Cardiac fibroblast (primary cell): ENCODE results near the gene ASCC1.
"Not testable (repeated sequence)": the region's sequence is repeated elsewhere in the genome, so short reads cannot be mapped to it uniquely, and the experiment has no call there.

ENCODE experiments used
- DNase-seq, 2 donors: peaks; one replicate each; pipeline versions ENCODE4 v3.0.0 to v3.0.0-alpha.2; 2010; ENCODE audit warnings: low read depth in 2 of 2
- H3K4me3 ChIP-seq, 2 donors: replicated peaks in 1 of 2; 1 replicate in 1 of 2; 2 replicates in 1 of 2; pipeline ENCODE4 v1.5.1; 2011; ENCODE audit warnings: low read depth in 2 of 2, low read length in 2 of 2, mild to moderate bottlenecking in 2 of 2, moderate library complexity in 1 of 2
- TF ChIP-seq, protein P1 (sequence below): IDR thresholded peaks from one replicate; pipeline ENCODE4 v1.5.1; 2011; ENCODE audit warnings: low read depth, mild to moderate bottlenecking, low read length, inconsistent platforms

The ASCC1 gene

GRCh38 chr10:72152286-72152685 lies 63.8 kb downstream of the ASCC1 start:
- no peak overlapping the region for H3K4me3 ChIP-seq
- DNase-seq = no peak
- TF ChIP-seq, protein P1, sequence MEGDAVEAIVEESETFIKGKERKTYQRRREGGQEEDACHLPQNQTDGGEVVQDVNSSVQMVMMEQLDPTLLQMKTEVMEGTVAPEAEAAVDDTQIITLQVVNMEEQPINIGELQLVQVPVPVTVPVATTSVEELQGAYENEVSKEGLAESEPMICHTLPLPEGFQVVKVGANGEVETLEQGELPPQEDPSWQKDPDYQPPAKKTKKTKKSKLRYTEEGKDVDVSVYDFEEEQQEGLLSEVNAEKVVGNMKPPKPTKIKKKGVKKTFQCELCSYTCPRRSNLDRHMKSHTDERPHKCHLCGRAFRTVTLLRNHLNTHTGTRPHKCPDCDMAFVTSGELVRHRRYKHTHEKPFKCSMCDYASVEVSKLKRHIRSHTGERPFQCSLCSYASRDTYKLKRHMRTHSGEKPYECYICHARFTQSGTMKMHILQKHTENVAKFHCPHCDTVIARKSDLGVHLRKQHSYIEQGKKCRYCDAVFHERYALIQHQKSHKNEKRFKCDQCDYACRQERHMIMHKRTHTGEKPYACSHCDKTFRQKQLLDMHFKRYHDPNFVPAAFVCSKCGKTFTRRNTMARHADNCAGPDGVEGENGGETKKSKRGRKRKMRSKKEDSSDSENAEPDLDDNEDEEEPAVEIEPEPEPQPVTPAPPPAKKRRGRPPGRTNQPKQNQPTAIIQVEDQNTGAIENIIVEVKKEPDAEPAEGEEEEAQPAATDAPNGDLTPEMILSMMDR = no peak

- not testable (repeated sequence) for DNase-seq, H3K4me3 ChIP-seq
Measured at GRCh38 chr10:72150746-72151478, 65.2 kb downstream of the ASCC1 start.

DNA sequence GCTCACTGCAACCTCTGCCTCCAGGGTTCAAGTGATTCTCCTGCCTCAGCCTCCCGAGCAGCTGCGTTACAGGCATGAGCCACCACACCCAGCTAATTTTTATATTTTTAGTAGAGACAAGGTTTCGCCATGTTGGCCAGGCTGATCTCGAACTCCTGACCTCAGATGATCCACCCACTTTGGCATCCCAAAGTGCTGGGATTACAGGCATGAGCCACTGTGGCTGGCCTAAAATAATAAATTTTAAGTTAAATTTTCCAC lies 68.8 kb downstream of the ASCC1 start:
- H3K4me3 ChIP-seq, DNase-seq: not testable (repeated sequence)

- TF ChIP-seq, protein P1 = no peak
- DNase-seq = no peak
- no peak overlapping the region for H3K4me3 ChIP-seq
Measured at GRCh38 chr10:72146559-72147323, 69.3 kb downstream of the ASCC1 start.

GRCh38 chr10:72146071-72146470 lies 70.0 kb downstream of the ASCC1 start:
- TF ChIP-seq, protein P1 = no peak
- H3K4me3 ChIP-seq = no peak overlapping the region
- DNase-seq = no peak

DNA sequence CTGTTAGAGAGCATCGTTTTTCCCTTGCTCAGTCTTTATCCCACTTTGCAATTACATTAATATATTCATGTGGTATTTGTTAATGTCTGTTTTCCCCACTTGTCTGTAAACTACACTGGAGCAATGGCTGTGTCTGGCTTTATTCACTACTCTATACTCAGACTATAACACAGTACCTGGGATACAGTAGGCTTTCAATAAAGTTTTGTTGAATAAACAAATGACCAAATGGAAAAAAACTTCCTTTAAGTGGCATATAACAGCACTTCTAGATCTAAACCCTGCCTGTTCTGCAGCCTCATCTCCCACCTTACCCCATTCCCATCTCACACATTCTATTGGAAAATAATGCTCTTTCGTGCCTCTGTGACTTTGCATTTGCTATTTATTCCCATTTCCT lies 70.4 kb downstream of the ASCC1 start:
- TF ChIP-seq, protein P1 = no peak
- DNase-seq = no peak
- no peak overlapping the region for H3K4me3 ChIP-seq

- DNase-seq = no peak
- no peak overlapping the region for H3K4me3 ChIP-seq
- TF ChIP-seq, protein P1 = no peak
Measured at GRCh38 chr10:72140850-72141249, 75.2 kb downstream of the ASCC1 start.

DNA sequence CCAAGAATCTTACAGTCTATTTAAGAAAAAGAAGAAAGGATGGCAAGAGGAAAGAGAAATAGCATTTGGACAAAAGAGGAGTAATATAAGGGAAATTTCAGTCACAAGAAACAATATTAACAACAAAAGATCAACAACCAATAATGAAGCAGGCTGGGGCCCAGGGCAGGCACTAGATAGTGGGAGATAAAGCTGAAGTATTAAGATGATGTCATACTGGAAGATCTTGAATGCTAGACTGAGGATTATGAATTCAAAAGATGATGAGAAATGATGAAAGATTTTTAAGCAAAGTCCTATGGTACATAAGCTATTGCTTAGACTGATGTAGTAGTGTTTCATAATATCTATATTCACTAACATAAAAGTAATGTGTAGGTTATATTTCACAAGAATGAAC lies 75.9 kb downstream of the ASCC1 start:
- no peak for DNase-seq
- TF ChIP-seq, protein P1 = no peak
- H3K4me3 ChIP-seq = no peak overlapping the region
